Measurements from ENCODE around the gene LDLRAD3.
"Not testable (repeated sequence)": the region's sequence is repeated elsewhere in the genome, so short reads cannot be mapped to it uniquely, and the experiment has no call there.

The LDLRAD3 gene

GRCh38 chr11:35911616-35912165, 32.2 kb upstream of the LDLRAD3 start:
- Histone ChIP-seq H3K9ac (ENCODE audit: low read depth, low read length) (no peak overlapping the region), H3K27ac (ENCODE audit: low read depth, low read length) (no peak overlapping the region), H3K4me1 (ENCODE audit: control insufficient read depth, insufficient read depth, low read length) (0 out of 2 replicates have a peak, but pooled peaks cover 3% of the 10 kb centered on the region), H3K4me3 (ENCODE audit: low read depth, low read length) (no peak overlapping the region), H3K36me3 (ENCODE audit: control insufficient read depth, insufficient read depth, low read length) (no peaks in the 10 kb centered on the region), H3K27me3 (ENCODE audit: control insufficient read depth, insufficient read depth, low read length) (no peaks in the 10 kb centered on the region), H3K9me3 (ENCODE audit: control insufficient read depth, insufficient read depth, low read length) (no peaks in the 10 kb centered on the region)

- H3K4me3 ChIP-seq (ENCODE audit: low read depth, low read length); H3K4me1 ChIP-seq (ENCODE audit: control insufficient read depth, insufficient read depth, low read length); H3K27me3 ChIP-seq (ENCODE audit: control insufficient read depth, insufficient read depth, low read length); H3K9me3 ChIP-seq (ENCODE audit: control insufficient read depth, insufficient read depth, low read length); H3K9ac ChIP-seq (ENCODE audit: low read depth, low read length); H3K36me3 ChIP-seq (ENCODE audit: control insufficient read depth, insufficient read depth, low read length); H3K27ac ChIP-seq (ENCODE audit: low read depth, low read length): not testable (repeated sequence)
These were observed 31.4 kb upstream of the LDLRAD3 start for GRCh38 chr11:35912436-35912835.

- Histone ChIP-seq H3K27me3 (ENCODE audit: control insufficient read depth, insufficient read depth, low read length) (no peaks in the 10 kb centered on the region), H3K27ac (ENCODE audit: low read depth, low read length) (no peak overlapping the region), H3K9me3 (ENCODE audit: control insufficient read depth, insufficient read depth, low read length) (no peaks in the 10 kb centered on the region), H3K36me3 (ENCODE audit: control insufficient read depth, insufficient read depth, low read length) (no peaks in the 10 kb centered on the region), H3K4me1 (ENCODE audit: control insufficient read depth, insufficient read depth, low read length) (0 out of 2 replicates have a peak, but pooled peaks cover 3% of the 10 kb centered on the region), H3K9ac (ENCODE audit: low read depth, low read length) (no peak overlapping the region), H3K4me3 (ENCODE audit: low read depth, low read length) (no peak overlapping the region)
These were observed 30.8 kb upstream of the LDLRAD3 start for GRCh38 chr11:35912883-35913624.

GRCh38 chr11:35914816-35915215, 29.0 kb upstream of the LDLRAD3 start:
- Histone ChIP-seq H3K27me3 (ENCODE audit: control insufficient read depth, insufficient read depth, low read length) (no peaks in the 10 kb centered on the region), H3K9ac (ENCODE audit: low read depth, low read length) (no peak overlapping the region), H3K9me3 (ENCODE audit: control insufficient read depth, insufficient read depth, low read length) (no peaks in the 10 kb centered on the region), H3K27ac (ENCODE audit: low read depth, low read length) (no peak overlapping the region), H3K4me3 (ENCODE audit: low read depth, low read length) (no peak overlapping the region), H3K36me3 (ENCODE audit: control insufficient read depth, insufficient read depth, low read length) (no peaks in the 10 kb centered on the region), H3K4me1 (ENCODE audit: control insufficient read depth, insufficient read depth, low read length) (peaks cover 9% of the 10 kb centered on the region; the same call in 1 of the 2 replicates)

DNA sequence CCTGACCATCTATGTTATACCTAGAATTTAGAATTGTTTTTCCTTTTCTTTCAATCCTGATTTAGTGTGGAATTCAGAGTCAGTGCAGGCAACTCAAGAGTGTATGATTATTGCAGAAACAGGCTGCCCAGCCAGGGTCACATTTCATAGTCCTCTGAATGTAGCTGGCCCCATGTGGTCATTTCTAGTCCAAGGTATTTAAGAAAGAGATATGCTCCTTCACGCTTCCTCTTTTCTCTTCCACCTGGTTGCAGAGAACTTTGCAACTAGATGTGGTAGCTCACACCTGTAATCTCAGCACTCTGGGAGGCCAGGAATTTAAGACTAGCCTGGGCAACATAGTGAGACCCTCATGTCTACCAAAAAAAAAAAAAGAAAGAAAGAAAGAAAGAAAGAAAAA, 27.6 kb upstream of the LDLRAD3 start:
- no peak overlapping the region for H3K4me3 ChIP-seq (ENCODE audit: low read depth, low read length)
- H3K9me3 ChIP-seq (ENCODE audit: control insufficient read depth, insufficient read depth, low read length) = no peaks in the 10 kb centered on the region
- H3K27ac ChIP-seq (ENCODE audit: low read depth, low read length) = no peak overlapping the region
- H3K9ac ChIP-seq (ENCODE audit: low read depth, low read length) = no peak overlapping the region
- no peaks in the 10 kb centered on the region for H3K27me3 ChIP-seq (ENCODE audit: control insufficient read depth, insufficient read depth, low read length)
- H3K4me1 ChIP-seq (ENCODE audit: control insufficient read depth, insufficient read depth, low read length) = peaks cover 9% of the 10 kb centered on the region; the same call in 1 of the 2 replicates
- no peaks in the 10 kb centered on the region for H3K36me3 ChIP-seq (ENCODE audit: control insufficient read depth, insufficient read depth, low read length)

DNA sequence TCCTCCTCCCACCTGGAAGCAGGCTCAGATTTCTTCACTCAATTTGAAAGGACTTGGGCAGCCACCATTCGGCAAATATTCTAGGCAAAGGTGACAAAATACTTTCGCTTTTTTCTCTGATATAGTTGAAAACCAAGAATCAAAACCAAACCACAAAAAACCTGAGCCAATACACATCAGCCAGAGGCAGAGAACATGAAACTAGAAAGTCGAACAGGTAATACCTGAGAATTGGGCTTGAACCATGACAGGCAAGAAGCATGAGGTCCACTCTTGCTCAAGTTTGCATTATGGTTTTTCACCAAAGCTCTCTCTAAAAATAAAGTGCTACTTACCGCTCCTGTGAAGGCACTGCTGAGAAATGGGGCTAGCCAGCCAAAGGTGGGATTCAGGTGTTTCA, 26.2 kb upstream of the LDLRAD3 start:
- no peaks in the 10 kb centered on the region for H3K36me3 ChIP-seq (ENCODE audit: control insufficient read depth, insufficient read depth, low read length)
- no peak overlapping the region for H3K9ac ChIP-seq (ENCODE audit: low read depth, low read length)
- no peak overlapping the region for H3K4me3 ChIP-seq (ENCODE audit: low read depth, low read length)
- no peaks in the 10 kb centered on the region for H3K9me3 ChIP-seq (ENCODE audit: control insufficient read depth, insufficient read depth, low read length)
- no peaks in the 10 kb centered on the region for H3K27me3 ChIP-seq (ENCODE audit: control insufficient read depth, insufficient read depth, low read length)
- H3K4me1 ChIP-seq (ENCODE audit: control insufficient read depth, insufficient read depth, low read length) = peaks cover 9% of the 10 kb centered on the region; the same call in 1 of the 2 replicates
- no peak overlapping the region for H3K27ac ChIP-seq (ENCODE audit: low read depth, low read length)

- Histone ChIP-seq H3K27me3 (ENCODE audit: control insufficient read depth, insufficient read depth, low read length) (no peaks in the 10 kb centered on the region), H3K9ac (ENCODE audit: low read depth, low read length) (no peak overlapping the region), H3K36me3 (ENCODE audit: control insufficient read depth, insufficient read depth, low read length) (no peaks in the 10 kb centered on the region), H3K27ac (ENCODE audit: low read depth, low read length) (no peak overlapping the region), H3K4me1 (ENCODE audit: control insufficient read depth, insufficient read depth, low read length) (peaks cover 9% of the 10 kb centered on the region; the same call in 1 of the 2 replicates), H3K9me3 (ENCODE audit: control insufficient read depth, insufficient read depth, low read length) (no peaks in the 10 kb centered on the region), H3K4me3 (ENCODE audit: low read depth, low read length) (no peak overlapping the region)
These were observed 25.1 kb upstream of the LDLRAD3 start for GRCh38 chr11:35918716-35919115.

DNA sequence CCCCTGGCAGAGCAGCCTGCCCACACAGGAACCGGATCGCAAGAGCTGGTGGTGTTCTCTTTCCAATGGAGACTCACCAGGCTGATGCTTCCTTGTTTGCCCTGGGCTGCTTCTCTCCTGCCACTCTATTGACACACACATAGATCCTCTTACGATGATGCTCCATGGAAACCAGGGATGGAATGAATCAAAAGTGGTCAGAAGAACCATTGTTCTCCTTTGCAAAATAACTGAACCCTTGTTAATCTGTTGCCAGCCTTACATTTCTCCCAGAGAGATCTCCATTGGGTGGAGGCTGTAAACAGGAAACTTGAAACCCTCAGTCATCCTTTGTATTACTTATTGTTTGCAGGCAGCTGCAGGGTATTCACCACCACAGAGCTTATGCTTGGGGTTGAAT, 24.6 kb upstream of the LDLRAD3 start:
- Histone ChIP-seq H3K36me3 (ENCODE audit: control insufficient read depth, insufficient read depth, low read length) (no peaks in the 10 kb centered on the region), H3K27me3 (ENCODE audit: control insufficient read depth, insufficient read depth, low read length) (no peaks in the 10 kb centered on the region), H3K9me3 (ENCODE audit: control insufficient read depth, insufficient read depth, low read length) (no peaks in the 10 kb centered on the region), H3K27ac (ENCODE audit: low read depth, low read length) (no peak overlapping the region), H3K4me1 (ENCODE audit: control insufficient read depth, insufficient read depth, low read length) (peaks cover 9% of the 10 kb centered on the region; the same call in 1 of the 2 replicates), H3K4me3 (ENCODE audit: low read depth, low read length) (no peak overlapping the region), H3K9ac (ENCODE audit: low read depth, low read length) (no peak overlapping the region)

- Histone ChIP-seq H3K9ac (ENCODE audit: low read depth, low read length) (no peak overlapping the region), H3K4me3 (ENCODE audit: low read depth, low read length) (no peak overlapping the region), H3K27ac (ENCODE audit: low read depth, low read length) (no peak overlapping the region), H3K9me3 (ENCODE audit: control insufficient read depth, insufficient read depth, low read length) (no peaks in the 10 kb centered on the region), H3K27me3 (ENCODE audit: control insufficient read depth, insufficient read depth, low read length) (no peaks in the 10 kb centered on the region), H3K4me1 (ENCODE audit: control insufficient read depth, insufficient read depth, low read length) (peaks cover 9% of the 10 kb centered on the region; the same call in 1 of the 2 replicates), H3K36me3 (ENCODE audit: control insufficient read depth, insufficient read depth, low read length) (no peaks in the 10 kb centered on the region)
These were observed 20.4 kb upstream of the LDLRAD3 start for GRCh38 chr11:35923452-35923851.

DNA sequence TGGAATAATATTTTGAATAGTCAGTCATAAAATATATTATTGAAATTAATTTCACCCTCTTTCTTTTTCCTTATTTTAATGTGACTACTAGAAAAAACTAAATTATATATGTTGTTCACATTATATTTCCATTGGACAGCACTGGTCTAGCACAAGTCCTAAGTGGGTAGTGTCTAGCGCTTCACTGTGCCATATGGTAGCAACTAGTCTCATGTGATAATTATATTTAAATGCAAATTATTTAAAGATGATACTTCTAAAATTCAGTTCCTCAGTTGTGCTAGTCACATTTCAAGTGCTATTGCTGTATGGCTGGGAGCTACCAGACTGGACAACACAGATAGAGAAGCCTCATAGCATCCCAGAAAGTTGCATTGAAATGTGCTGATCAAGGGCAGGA, 19.1 kb upstream of the LDLRAD3 start:
- Histone ChIP-seq H3K9me3 (ENCODE audit: control insufficient read depth, insufficient read depth, low read length) (no peaks in the 10 kb centered on the region), H3K9ac (ENCODE audit: low read depth, low read length) (no peak overlapping the region), H3K27ac (ENCODE audit: low read depth, low read length) (no peak overlapping the region), H3K4me1 (ENCODE audit: control insufficient read depth, insufficient read depth, low read length) (no peaks in the 10 kb centered on the region), H3K27me3 (ENCODE audit: control insufficient read depth, insufficient read depth, low read length) (no peaks in the 10 kb centered on the region), H3K4me3 (ENCODE audit: low read depth, low read length) (no peak overlapping the region), H3K36me3 (ENCODE audit: control insufficient read depth, insufficient read depth, low read length) (no peaks in the 10 kb centered on the region)

DNA sequence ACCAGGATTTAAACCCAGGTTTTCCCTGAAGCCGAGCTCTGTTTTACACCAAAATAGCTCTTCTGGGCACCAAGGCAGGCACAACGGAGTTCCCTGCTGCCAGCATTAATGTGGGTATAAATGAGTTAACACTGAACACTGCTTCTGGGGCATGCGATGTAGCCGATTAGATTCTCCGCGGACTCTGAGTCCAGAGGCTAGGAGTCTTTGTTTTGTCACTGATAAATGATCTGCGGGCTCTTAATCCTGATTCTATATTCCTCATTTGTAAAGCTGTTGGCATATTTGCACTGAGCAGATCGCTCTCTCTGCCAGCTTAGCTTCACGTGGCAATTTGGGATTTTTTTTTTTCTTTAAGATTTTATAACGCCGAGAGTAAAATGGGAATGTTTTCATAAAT, 16.8 kb upstream of the LDLRAD3 start:
- no peaks in the 10 kb centered on the region for H3K27me3 ChIP-seq (ENCODE audit: control insufficient read depth, insufficient read depth, low read length)
- H3K9me3 ChIP-seq (ENCODE audit: control insufficient read depth, insufficient read depth, low read length) = no peaks in the 10 kb centered on the region
- H3K4me3 ChIP-seq (ENCODE audit: low read depth, low read length) = no peak overlapping the region
- no peak overlapping the region for H3K27ac ChIP-seq (ENCODE audit: low read depth, low read length)
- H3K9ac ChIP-seq (ENCODE audit: low read depth, low read length) = no peak overlapping the region
- H3K36me3 ChIP-seq (ENCODE audit: control insufficient read depth, insufficient read depth, low read length) = no peaks in the 10 kb centered on the region
- H3K4me1 ChIP-seq (ENCODE audit: control insufficient read depth, insufficient read depth, low read length) = no peaks in the 10 kb centered on the region
